GM23338 (cell line): ENCODE results near the gene KRT15. TPM values are rescaled to one million over a fixed set of nuclear protein-coding genes. Genes with fewer than 3 reads are reported as not detected.

Experiments
- ATAC-seq: fragments of 200-7000 bp; cut with Tn5 transposase; 3 replicates; pipeline ENCODE4 v1.9.1; 2020
- DNase-seq: peaks from one replicate; pipeline ENCODE4 v3.0.0-alpha.2; 2015; ENCODE audit warnings: low spot score
- H2AFZ ChIP-seq: fragments of 200-600 bp; sonication (generic); 2 replicates; pipeline ENCODE4 v1.8.0; 2016; ENCODE audit warnings: antibody characterized with exemption, mild to moderate bottlenecking, moderate library complexity
- H3F3A ChIP-seq: fragments of 200-600 bp; sonication (generic); replicated peaks from 2 replicates; pipeline ENCODE4 v1.8.0; 2017; ENCODE audit warnings: antibody characterized with exemption, mixed run types, low read depth
- H3K27ac ChIP-seq: fragments of 200-600 bp; sonication (generic); 2 replicates; pipeline ENCODE4 v1.6.1; 2016; ENCODE audit warnings: low read depth
- H3K27me3 ChIP-seq: fragments of 200-600 bp; sonication (generic); 2 replicates; pipeline ENCODE4 v1.8.0; 2016; ENCODE audit warnings: mild to moderate bottlenecking, mixed run types, moderate library complexity; ENCODE audit not compliant: insufficient read depth
- H3K36me3 ChIP-seq: fragments of 200-600 bp; sonication (generic); 2 replicates; pipeline ENCODE4 v1.8.0; 2016; ENCODE audit warnings: mild to moderate bottlenecking; ENCODE audit not compliant: insufficient read depth
- H3K4me1 ChIP-seq: fragments of 200-600 bp; sonication (generic); 2 replicates; pipeline ENCODE4 v1.8.0; 2016; ENCODE audit warnings: mild to moderate bottlenecking, moderate library complexity; ENCODE audit not compliant: insufficient read depth
- H3K4me2 ChIP-seq: fragments of 200-600 bp; sonication (generic); 2 replicates; pipeline ENCODE4 v1.7.1; 2017; ENCODE audit warnings: mixed run types
- H3K4me3 ChIP-seq: fragments of 200-600 bp; sonication (generic); 2 replicates; pipeline ENCODE4 v1.6.1; 2016; ENCODE audit warnings: mixed run types
- H3K79me2 ChIP-seq: fragments of 200-600 bp; sonication (generic); replicated peaks from 2 replicates; pipeline ENCODE4 v1.8.0; 2017; ENCODE audit warnings: mild to moderate bottlenecking; ENCODE audit not compliant: insufficient read depth
- H3K9me2 ChIP-seq: fragments of 200-600 bp; sonication (generic); 2 replicates; pipeline ENCODE4 v1.8.0; 2017; ENCODE audit not compliant: insufficient read depth
- H4K20me1 ChIP-seq: fragments of 200-600 bp; sonication (generic); replicated peaks from 2 replicates; pipeline ENCODE4 v1.8.0; 2017; ENCODE audit warnings: mild to moderate bottlenecking; ENCODE audit not compliant: insufficient read depth
- H3K27ac Mint-ChIP-seq: 2 replicates; pipeline ENCODE4 v1.8.0; 2020; ENCODE audit warnings: inconsistent platforms, mild to moderate bottlenecking, moderate library complexity, mixed read lengths
- H3K27me3 Mint-ChIP-seq: 3 replicates; pipeline ENCODE4 v1.8.0; 2022; ENCODE audit warnings: low read depth, mild to moderate bottlenecking, moderate library complexity, mixed read lengths, inconsistent platforms; ENCODE audit not compliant: insufficient read depth, poor library complexity
- H3K36me3 Mint-ChIP-seq: 3 replicates; pipeline ENCODE4 v1.8.0; 2021; ENCODE audit warnings: low read depth, mild to moderate bottlenecking, inconsistent platforms, moderate library complexity, mixed read lengths
- H3K4me1 Mint-ChIP-seq: 3 replicates; pipeline ENCODE4 v1.8.0; 2020; ENCODE audit warnings: mild to moderate bottlenecking, inconsistent platforms, mixed read lengths
- H3K4me3 Mint-ChIP-seq: 3 replicates; pipeline ENCODE4 v1.8.0; 2021; ENCODE audit warnings: moderate library complexity, mild to moderate bottlenecking, inconsistent platforms, mixed read lengths
- H3K9me3 Mint-ChIP-seq: 3 replicates; pipeline ENCODE4 v1.8.0; 2020; ENCODE audit warnings: moderate library complexity, mild to moderate bottlenecking, inconsistent platforms, mixed read lengths
- CREB1 ChIP-seq: fragments of 250-450 bp; sonication (Bioruptor Pico); IDR thresholded peaks from 2 replicates; pipeline ENCODE4 v1.5.0; 2020; ENCODE audit warnings: low read depth, mild to moderate bottlenecking, moderate library complexity
- EZH2 ChIP-seq: fragments of 200-600 bp; sonication (generic); IDR thresholded peaks from one replicate; pipeline ENCODE4 v1.8.0; 2017; ENCODE audit warnings: antibody characterized with exemption, mild to moderate bottlenecking, low read depth; ENCODE audit not compliant: unreplicated experiment
- EZH2phosphoT487 ChIP-seq: fragments of 200-600 bp; sonication (generic); IDR thresholded peaks from one replicate; pipeline ENCODE4 v1.8.1; 2018; ENCODE audit warnings: antibody characterized with exemption; ENCODE audit not compliant: unreplicated experiment
- JUNB ChIP-seq: IDR thresholded peaks from one replicate; pipeline ENCODE4 v1.6.1; 2016; ENCODE audit warnings: antibody characterized with exemption; ENCODE audit not compliant: unreplicated experiment
- NANOG ChIP-seq: IDR thresholded peaks from 2 replicates; pipeline ENCODE4 v1.6.1; 2016; ENCODE audit warnings: antibody characterized with exemption, borderline replicate concordance
- POLR2AphosphoS5 ChIP-seq: IDR thresholded peaks from 2 replicates; pipeline ENCODE4 v1.6.1; 2016; ENCODE audit warnings: antibody characterized with exemption, low read depth
- STAT1 ChIP-seq: IDR thresholded peaks from one replicate; pipeline ENCODE4 v1.6.1; 2016; ENCODE audit warnings: antibody characterized with exemption; ENCODE audit not compliant: unreplicated experiment
- ZNF114 ChIP-seq: fragments of 250-450 bp; sonication (Bioruptor Pico); IDR thresholded peaks from 2 replicates; pipeline ENCODE4 v1.5.0; 2020; ENCODE audit warnings: mild to moderate bottlenecking, moderate library complexity
- ZNF331 ChIP-seq: fragments of 250-450 bp; sonication (Bioruptor Pico); IDR thresholded peaks from 2 replicates; pipeline ENCODE4 v1.5.0; 2020; ENCODE audit warnings: low read depth, mild to moderate bottlenecking, moderate library complexity
- polyA plus RNA-seq: library from polyadenylated mRNA; unstranded; fragments of >200 nt; fragmentation: Nextera tagmentation; extraction: Ambion mirVana; gene quantifications from 2 replicates; pipeline ENCODE4 v1.2.1, GENCODE V29; 2016
- total RNA-seq: library from RNA; depleted of rRNA; stranded (reverse); fragments of >200 nt; shearing (Covaris generic); gene quantifications from 2 replicates; pipeline ENCODE4 v1.2.3, GENCODE V29; 2014
- TF ChIP-seq, protein P1 (sequence below), 2 experiments: fragments of 200-600 bp in 1 of 2; sonication (generic) in 1 of 2; conservative IDR thresholded peaks; 2 replicates each; pipeline versions ENCODE4 v1.5.1 to v1.6.1; 2016 to 2017; ENCODE audit warnings: antibody characterized with exemption in 2 of 2, low read depth in 2 of 2, mild to moderate bottlenecking in 2 of 2, moderate library complexity in 1 of 2
- TF ChIP-seq, protein P2 (sequence below): IDR thresholded peaks from 2 replicates; pipeline ENCODE4 v1.6.1; 2016; ENCODE audit warnings: antibody characterized with exemption
- TF ChIP-seq, protein P3 (sequence below): fragments of 250-450 bp; sonication (Bioruptor Pico); IDR thresholded peaks from 2 replicates; pipeline ENCODE4 v1.5.0; 2020; ENCODE audit warnings: mild to moderate bottlenecking, moderate library complexity
- TF ChIP-seq, protein P4 (sequence below): IDR thresholded peaks from one replicate; pipeline ENCODE4 v1.6.1; 2018; ENCODE audit warnings: antibody characterized with exemption; ENCODE audit not compliant: unreplicated experiment

KRT15 gene
- total and polyA plus RNA-seq, 2 experiments from 2014 or later: 0.03 TPM; not detected in 1

DNA sequence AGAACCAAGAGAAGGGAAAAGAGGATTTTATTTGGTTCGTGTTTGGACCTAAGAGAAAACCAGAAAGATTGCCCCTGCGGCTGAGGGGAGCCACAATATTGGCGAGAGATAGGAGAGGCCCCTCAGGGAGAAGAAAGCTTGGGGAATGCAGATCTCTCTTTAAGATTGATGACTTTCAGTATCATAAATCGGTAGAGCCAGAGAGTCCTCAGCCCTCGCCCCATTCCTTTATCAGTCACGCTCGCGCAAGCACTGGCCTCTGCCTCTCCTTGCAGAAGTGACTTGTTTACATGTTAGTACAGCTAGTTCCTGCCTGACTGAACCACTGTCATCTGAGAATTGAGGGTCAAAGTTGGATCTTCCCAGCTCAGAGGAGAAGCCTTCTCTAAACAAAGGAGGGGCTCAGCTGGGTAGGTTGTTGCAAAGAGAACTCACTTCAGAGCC lies 30.9 kb upstream of the KRT15 start:
- Histone ChIP-seq H3K79me2 (no peaks in the 10 kb centered on the region), H3K9me2 (no peaks in the 10 kb centered on the region), H2AFZ (peak overlapping the region; percentile 8; the same call in 1 of the 2 replicates), H3F3A (no peaks in the 10 kb centered on the region), H3K27me3 (no peaks in the 10 kb centered on the region), H3K27ac (no peak overlapping the region), H3K36me3 (no peaks in the 10 kb centered on the region), H4K20me1 (no peaks in the 10 kb centered on the region), H3K4me2 (no peak overlapping the region; the same call in 1 of the 2 replicates), H3K4me3 (no peak overlapping the region), H3K4me1 (peaks cover 10% of the 10 kb centered on the region)
- peaks cover 25% of the 10 kb centered on the region for H3K4me1 Mint-ChIP-seq
- TF ChIP-seq STAT1 (no peak), EZH2 (no peak), NANOG (no peak), ZNF114 (CRISPR knock-in tag) (no peak), POLR2AphosphoS5 (no peak), EZH2phosphoT487 (no peak), CREB1 (no peak), JUNB (no peak), ZNF331 (no peak)
- TF ChIP-seq, protein P1, sequence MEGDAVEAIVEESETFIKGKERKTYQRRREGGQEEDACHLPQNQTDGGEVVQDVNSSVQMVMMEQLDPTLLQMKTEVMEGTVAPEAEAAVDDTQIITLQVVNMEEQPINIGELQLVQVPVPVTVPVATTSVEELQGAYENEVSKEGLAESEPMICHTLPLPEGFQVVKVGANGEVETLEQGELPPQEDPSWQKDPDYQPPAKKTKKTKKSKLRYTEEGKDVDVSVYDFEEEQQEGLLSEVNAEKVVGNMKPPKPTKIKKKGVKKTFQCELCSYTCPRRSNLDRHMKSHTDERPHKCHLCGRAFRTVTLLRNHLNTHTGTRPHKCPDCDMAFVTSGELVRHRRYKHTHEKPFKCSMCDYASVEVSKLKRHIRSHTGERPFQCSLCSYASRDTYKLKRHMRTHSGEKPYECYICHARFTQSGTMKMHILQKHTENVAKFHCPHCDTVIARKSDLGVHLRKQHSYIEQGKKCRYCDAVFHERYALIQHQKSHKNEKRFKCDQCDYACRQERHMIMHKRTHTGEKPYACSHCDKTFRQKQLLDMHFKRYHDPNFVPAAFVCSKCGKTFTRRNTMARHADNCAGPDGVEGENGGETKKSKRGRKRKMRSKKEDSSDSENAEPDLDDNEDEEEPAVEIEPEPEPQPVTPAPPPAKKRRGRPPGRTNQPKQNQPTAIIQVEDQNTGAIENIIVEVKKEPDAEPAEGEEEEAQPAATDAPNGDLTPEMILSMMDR (conservative IDR thresholded peaks at IDR 0.05; ENCODE audit: low read depth in 2 of 2): no peak
- TF ChIP-seq, protein P2, sequence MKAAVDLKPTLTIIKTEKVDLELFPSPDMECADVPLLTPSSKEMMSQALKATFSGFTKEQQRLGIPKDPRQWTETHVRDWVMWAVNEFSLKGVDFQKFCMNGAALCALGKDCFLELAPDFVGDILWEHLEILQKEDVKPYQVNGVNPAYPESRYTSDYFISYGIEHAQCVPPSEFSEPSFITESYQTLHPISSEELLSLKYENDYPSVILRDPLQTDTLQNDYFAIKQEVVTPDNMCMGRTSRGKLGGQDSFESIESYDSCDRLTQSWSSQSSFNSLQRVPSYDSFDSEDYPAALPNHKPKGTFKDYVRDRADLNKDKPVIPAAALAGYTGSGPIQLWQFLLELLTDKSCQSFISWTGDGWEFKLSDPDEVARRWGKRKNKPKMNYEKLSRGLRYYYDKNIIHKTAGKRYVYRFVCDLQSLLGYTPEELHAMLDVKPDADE: no peak
- TF ChIP-seq, protein P3, sequence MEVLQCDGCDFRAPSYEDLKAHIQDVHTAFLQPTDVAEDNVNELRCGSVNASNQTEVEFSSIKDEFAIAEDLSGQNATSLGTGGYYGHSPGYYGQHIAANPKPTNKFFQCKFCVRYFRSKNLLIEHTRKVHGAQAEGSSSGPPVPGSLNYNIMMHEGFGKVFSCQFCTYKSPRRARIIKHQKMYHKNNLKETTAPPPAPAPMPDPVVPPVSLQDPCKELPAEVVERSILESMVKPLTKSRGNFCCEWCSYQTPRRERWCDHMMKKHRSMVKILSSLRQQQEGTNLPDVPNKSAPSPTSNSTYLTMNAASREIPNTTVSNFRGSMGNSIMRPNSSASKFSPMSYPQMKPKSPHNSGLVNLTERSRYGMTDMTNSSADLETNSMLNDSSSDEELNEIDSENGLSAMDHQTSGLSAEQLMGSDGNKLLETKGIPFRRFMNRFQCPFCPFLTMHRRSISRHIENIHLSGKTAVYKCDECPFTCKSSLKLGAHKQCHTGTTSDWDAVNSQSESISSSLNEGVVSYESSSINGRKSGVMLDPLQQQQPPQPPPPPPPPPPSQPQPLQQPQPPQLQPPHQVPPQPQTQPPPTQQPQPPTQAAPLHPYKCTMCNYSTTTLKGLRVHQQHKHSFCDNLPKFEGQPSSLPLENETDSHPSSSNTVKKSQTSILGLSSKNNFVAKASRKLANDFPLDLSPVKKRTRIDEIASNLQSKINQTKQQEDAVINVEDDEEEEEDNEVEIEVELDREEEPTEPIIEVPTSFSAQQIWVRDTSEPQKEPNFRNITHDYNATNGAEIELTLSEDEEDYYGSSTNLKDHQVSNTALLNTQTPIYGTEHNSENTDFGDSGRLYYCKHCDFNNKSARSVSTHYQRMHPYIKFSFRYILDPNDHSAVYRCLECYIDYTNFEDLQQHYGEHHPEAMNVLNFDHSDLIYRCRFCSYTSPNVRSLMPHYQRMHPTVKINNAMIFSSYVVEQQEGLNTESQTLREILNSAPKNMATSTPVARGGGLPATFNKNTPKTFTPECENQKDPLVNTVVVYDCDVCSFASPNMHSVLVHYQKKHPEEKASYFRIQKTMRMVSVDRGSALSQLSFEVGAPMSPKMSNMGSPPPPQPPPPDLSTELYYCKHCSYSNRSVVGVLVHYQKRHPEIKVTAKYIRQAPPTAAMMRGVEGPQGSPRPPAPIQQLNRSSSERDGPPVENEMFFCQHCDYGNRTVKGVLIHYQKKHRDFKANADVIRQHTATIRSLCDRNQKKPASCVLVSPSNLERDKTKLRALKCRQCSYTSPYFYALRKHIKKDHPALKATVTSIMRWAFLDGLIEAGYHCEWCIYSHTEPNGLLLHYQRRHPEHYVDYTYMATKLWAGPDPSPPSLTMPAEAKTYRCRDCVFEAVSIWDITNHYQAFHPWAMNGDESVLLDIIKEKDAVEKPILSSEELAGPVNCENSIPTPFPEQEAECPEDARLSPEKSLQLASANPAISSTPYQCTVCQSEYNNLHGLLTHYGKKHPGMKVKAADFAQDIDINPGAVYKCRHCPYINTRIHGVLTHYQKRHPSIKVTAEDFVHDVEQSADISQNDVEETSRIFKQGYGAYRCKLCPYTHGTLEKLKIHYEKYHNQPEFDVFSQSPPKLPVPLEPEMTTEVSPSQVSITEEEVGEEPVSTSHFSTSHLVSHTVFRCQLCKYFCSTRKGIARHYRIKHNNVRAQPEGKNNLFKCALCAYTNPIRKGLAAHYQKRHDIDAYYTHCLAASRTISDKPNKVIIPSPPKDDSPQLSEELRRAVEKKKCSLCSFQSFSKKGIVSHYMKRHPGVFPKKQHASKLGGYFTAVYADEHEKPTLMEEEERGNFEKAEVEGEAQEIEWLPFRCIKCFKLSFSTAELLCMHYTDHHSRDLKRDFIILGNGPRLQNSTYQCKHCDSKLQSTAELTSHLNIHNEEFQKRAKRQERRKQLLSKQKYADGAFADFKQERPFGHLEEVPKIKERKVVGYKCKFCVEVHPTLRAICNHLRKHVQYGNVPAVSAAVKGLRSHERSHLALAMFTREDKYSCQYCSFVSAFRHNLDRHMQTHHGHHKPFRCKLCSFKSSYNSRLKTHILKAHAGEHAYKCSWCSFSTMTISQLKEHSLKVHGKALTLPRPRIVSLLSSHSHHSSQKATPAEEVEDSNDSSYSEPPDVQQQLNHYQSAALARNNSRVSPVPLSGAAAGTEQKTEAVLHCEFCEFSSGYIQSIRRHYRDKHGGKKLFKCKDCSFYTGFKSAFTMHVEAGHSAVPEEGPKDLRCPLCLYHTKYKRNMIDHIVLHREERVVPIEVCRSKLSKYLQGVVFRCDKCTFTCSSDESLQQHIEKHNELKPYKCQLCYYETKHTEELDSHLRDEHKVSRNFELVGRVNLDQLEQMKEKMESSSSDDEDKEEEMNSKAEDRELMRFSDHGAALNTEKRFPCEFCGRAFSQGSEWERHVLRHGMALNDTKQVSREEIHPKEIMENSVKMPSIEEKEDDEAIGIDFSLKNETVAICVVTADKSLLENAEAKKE (CRISPR knock-in tag): no peak
- TF ChIP-seq, protein P4, sequence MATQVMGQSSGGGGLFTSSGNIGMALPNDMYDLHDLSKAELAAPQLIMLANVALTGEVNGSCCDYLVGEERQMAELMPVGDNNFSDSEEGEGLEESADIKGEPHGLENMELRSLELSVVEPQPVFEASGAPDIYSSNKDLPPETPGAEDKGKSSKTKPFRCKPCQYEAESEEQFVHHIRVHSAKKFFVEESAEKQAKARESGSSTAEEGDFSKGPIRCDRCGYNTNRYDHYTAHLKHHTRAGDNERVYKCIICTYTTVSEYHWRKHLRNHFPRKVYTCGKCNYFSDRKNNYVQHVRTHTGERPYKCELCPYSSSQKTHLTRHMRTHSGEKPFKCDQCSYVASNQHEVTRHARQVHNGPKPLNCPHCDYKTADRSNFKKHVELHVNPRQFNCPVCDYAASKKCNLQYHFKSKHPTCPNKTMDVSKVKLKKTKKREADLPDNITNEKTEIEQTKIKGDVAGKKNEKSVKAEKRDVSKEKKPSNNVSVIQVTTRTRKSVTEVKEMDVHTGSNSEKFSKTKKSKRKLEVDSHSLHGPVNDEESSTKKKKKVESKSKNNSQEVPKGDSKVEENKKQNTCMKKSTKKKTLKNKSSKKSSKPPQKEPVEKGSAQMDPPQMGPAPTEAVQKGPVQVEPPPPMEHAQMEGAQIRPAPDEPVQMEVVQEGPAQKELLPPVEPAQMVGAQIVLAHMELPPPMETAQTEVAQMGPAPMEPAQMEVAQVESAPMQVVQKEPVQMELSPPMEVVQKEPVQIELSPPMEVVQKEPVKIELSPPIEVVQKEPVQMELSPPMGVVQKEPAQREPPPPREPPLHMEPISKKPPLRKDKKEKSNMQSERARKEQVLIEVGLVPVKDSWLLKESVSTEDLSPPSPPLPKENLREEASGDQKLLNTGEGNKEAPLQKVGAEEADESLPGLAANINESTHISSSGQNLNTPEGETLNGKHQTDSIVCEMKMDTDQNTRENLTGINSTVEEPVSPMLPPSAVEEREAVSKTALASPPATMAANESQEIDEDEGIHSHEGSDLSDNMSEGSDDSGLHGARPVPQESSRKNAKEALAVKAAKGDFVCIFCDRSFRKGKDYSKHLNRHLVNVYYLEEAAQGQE: no peak
- no peak overlapping the region; the same call in 1 of the 2 replicates for H3K27ac Mint-ChIP-seq
- ATAC-seq: no peak
- H3K9me3 Mint-ChIP-seq: peaks cover 7% of the 10 kb centered on the region
- no peak for DNase-seq
- H3K27me3 Mint-ChIP-seq: peaks cover 33% of the 10 kb centered on the region
- H3K36me3 Mint-ChIP-seq: no peaks in the 10 kb centered on the region
- H3K4me3 Mint-ChIP-seq: no peak overlapping the region; the same call in 2 of the 3 replicates
